Transverse colon (tissue), 3 donors: ENCODE results near the gene SPRR2B.

Experiments
- POLR2A ChIP-seq: fragments of 450-650 bp; IDR thresholded peaks from one replicate; pipeline ENCODE4 v1.6.1; 2016; ENCODE audit warnings: antibody characterized with exemption, mild to moderate bottlenecking, moderate library complexity
- POLR2AphosphoS5 ChIP-seq, 3 donors: sonication (generic); formaldehyde crosslinking; IDR thresholded peaks; one replicate each; pipeline ENCODE4 v1.6.1; 2016; ENCODE audit warnings: antibody characterized with exemption in 3 of 3

DNA sequence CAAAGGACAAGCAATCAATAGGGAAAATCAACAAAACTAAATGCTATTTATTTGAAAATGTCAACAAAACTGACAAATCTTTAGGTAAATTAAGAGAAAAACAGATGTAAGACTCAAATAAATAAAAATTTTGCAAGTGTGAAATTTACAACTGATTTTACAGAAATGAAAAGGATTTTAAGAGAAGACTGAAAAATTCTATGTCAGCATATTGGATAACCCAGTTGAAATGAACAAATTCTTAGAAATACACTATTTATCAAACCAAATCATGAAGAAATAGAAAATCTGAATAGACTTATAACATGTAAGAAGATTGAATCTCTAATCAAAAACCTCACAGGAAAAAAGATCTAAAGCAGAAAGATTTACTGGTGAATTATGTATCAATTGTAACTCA, 49.5 kb upstream of the SPRR2B start:
- TF ChIP-seq POLR2A, result no peak
- no peak for TF ChIP-seq POLR2AphosphoS5 (IDR thresholded peaks at IDR 0.05)
